RPMI7951 (cell line): ENCODE data around the gene BAIAP2. TPM values are rescaled to one million over a fixed set of nuclear protein-coding genes. Genes with fewer than 3 reads are reported as not detected.
"Not testable (repeated sequence)": the region's sequence is repeated elsewhere in the genome, so short reads cannot be mapped to it uniquely, and the experiment has no call there.

Experiments
- DNase-seq: peaks from one replicate; pipeline ENCODE4 v3.0.0-alpha.2; 2012; ENCODE audit warnings: low read depth
- total RNA-seq: library from RNA; depleted of rRNA; stranded (reverse); fragments of >200 nt; shearing (Covaris generic); gene quantifications from 2 replicates; pipeline ENCODE4 v1.2.3, GENCODE V29; 2014

The BAIAP2 gene
- total RNA-seq, 1 experiment from 2014 or later, result 9.7 TPM

DNA sequence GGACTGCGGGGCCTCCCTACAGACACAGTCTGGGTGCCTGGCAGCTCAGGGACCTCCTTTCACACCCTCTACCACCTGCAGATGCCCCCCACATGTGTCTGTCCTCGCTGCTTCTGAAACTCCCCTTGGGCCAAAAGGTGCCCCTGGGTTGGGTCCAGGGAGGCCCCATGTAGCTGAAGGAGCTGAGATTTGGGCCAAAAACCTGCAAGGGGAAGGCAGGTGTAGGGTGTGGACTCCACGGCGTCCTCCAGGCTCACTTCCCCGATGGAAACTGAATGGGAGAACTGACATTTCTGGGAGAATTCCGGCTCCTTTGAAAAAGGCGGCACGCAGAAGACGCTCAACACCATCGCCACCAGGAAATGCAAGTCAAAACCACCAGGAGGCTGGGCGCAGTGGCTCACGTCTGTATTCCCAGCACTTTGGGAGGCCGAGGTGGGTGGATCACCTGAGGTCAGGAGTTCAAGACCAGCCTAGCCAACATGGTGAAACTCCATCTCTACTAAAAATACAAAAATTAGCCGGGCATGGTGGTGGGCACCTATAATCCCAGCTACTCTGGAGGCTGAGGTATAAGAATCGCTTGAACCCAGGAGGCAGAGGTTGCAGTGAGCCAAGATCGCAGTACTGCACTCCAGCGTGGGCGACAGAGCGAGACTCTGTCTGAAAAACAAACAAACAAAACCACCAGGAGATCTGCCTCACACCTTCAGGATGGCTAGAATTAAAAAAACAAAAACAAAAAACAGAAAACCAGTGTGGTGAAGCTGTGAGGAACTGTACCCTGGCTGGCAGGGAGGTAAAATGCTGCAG, 13.2 kb upstream of the BAIAP2 start:
- DNase-seq, result no peak

GRCh38 chr17:81022344-81022676, 12.6 kb upstream of the BAIAP2 start:
- no peak for DNase-seq

DNA sequence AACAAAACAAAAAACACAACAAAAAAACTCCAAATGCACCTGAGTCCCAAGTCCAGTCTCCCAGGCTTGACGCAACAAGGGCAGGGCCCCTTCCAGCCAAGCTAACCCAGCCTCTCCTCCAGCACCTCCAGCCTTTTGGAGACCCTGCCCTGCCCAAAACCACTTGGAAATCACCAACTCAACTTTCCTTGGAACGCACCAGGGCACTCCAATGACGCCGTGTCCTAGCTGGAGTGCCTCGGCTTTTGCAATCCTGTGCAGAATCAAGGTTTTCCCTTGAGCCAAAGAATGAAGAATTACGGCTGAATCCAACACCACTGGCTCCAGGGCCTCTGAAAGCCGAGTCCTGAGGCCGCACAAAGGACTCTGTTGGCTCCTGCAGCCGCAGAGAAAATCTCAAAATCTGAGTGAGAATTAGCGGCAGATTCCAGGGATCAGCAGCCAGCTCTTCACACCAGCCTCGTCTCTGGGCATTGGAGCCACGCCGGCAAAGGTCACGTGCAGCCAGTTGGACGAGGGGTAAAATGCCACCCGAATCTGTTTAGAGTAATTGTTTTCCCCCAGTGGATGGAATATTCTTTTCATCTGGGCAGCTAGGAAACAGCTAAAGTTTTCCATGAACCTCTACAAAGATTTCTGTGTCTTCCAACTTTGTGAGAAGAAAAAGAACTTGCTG, 9.7 kb upstream of the BAIAP2 start:
- DNase-seq, result peak; percentile 26

GRCh38 chr17:81025741-81026129, 9.2 kb upstream of the BAIAP2 start:
- DNase-seq, result peak; percentile 46

GRCh38 chr17:81026266-81027036, 8.5 kb upstream of the BAIAP2 start:
- no peak for DNase-seq

GRCh38 chr17:81027038-81027437, 7.9 kb upstream of the BAIAP2 start:
- no peak for DNase-seq

GRCh38 chr17:81027591-81028505, 7.1 kb upstream of the BAIAP2 start:
- no peak for DNase-seq

DNA sequence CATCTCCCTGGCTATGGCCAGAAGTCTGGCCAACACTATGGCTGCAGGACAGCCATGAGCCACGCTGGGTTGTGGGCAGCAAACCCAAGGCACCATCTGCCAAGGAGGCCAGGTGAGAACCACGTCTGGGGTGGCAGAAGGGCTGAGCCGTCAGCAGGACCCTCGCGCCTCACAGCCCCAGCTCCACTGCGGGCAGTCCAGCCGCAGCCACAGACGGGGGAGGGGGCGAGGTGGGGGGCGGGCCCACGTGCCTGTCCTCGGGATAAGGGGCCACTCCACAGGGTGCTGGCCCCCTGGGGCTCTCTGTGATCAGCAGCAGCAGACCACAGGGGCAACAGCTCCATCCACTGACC, 6.5 kb upstream of the BAIAP2 start:
- DNase-seq, result no peak

GRCh38 chr17:81029859-81030258, 5.1 kb upstream of the BAIAP2 start:
- DNase-seq, result no peak

- DNase-seq, result not testable (repeated sequence)
Observed at GRCh38 chr17:81030312-81030711, 4.6 kb upstream of the BAIAP2 start.

GRCh38 chr17:81030741-81031565, 4.0 kb upstream of the BAIAP2 start:
- DNase-seq, result no peak

DNA sequence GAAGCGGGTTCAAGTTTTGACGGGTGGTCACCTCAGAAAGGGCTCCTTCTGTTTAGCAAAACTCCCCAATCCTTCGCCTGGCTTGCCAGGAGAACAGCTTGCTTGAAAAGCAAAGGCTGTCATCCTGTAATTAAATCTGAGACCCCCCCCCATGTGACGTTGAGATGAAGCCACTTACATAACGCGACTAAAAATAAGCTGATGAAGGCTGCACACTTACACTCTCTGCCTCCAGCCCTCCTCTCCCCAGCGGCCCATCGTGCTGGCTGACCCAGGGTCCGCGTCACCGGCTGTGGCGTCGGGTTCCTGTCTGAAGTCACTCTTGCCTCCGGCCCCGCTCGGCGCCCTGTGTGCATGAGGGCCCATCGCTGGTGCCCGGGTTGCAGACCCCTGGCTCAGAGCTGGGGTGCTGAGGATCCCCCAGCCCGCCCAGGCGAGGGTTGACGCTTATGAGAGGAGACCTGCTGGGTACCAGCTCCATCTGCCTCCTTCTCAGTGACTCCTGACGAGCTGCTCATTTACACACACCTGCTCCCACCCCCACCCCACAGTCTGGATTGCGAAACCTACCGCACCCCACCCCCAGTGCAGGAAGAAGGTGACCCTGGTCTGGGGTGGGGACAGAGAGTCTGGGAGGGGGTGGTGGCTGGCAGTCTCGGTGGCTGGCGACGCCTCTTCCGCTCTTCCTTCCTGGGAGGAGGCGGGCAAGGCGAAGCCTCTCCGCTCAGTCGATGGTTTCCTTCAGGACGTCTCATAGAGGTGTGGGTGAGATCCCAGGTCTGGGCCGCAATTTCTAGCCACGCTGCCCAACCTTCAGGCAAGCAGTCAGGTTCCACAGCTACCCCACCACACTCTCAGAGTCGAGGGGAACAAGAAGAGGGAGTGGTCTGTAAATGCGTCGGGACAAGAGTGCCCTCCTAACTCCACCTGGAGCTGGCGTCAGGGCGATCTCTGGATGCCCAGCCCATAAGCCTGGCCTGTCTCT, 3.1 kb upstream of the BAIAP2 start:
- no peak for DNase-seq

DNA sequence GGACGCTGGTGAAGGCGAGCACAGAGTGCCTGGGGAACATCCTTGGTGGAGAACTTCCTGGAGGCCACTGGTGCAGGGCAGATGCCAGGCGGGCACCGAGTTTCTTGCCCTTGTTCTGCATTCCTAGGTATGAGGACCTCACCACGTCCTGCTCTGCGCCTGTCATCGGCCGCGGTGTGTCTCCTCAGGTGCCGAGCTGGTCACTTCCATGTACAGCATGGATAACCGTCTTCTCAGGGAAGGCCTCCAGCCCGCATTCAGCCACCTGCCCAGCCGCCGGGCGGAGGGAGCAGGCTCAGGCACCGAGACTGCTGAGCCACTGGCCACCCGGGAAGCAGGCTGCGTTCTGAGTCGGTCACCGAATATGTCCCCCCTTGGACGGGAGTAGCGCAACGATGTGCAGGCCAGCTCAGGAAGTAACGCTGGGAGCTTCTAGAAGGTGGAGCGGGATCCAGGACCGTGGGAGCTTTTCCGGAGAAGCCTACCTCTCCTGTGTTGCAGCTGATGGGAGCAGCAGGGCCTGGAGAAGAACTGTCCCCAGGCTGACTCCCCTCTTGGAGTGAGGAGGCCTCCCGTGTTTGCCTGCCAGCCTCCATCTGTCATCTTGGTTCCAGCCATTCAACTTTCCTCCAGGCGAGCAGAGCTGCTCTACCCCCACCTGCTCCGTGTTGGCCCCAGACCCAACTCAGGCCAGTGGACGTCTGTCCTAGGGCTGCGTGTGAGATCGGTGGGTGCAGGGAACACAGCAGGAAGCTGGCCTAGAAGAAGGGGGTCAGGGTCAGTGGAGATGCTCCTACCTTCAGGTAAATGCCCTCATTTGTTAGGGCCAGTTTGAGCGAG, 2.1 kb upstream of the BAIAP2 start:
- DNase-seq, result no peak

- DNase-seq, result no peak
Observed at GRCh38 chr17:81033535-81034167, 1.3 kb upstream of the BAIAP2 start.

DNA sequence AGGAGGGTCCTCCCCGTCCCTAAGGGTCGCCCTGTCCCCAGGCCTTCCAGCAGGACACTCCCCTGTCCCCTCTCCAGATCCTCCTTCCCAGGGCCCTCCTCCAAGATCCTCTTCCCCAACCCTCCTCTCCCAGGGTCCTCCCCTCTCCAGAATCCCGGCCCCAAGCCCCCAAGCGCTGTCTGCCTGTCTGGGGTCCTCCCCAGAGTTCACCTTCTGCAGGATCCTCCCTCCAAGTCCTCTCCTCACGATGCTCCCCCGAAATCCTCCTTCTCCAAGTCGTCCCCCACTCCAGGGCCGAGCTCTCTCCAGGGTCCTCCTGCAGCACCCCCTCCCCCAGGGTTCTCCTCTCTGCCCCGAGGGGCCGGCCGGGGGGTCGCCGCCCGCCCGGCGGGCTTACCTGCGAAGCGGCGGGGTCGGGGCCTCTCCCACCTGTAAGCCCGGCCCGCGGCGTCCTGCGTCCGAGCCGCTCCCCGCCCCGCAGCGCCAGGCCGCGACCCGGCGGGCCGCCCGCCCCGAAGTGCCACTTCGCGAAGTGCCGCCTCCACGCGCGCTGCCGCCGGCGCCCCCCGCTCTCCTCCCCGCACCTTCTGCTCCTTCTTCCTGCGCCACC, 678 bp upstream of the BAIAP2 start:
- DNase-seq, result no peak

DNA sequence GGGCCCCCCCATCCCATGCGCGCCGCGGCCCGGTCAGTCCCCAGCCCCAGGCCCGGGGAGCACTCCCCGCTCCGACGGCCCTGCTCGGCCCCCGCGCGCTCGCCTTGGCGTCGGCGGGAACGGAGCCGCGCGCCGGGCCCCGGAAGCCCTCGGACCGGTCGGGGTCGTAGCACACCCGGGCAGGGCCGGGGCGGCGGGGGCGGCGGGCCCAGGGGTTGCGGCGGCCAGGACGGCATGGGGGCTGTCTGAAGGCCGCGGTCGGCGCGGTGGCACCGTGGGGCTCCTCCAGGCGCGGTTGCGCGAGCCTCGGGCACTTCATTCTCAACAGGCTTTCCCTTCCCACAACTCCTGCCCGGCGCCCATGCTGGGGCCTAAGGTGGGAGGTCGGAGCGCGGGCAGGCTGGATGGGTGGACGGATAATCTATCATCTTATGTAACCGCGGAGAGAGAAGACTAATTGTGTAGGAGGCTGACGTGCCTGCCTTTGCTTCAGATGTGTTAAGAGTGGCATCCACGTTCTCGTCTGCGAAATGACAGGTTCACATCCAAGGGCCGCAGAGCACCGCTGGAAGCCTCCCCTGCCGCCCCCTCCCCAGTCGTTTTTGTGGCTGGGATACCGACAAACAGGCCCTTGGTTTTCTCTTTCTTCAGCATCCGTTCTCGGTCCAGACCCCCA, 708 bp downstream of the BAIAP2 start:
- peak; percentile 25 for DNase-seq
